Measurements from ENCODE around the gene LRP3.
"Not testable (repeated sequence)": the region's sequence is repeated elsewhere in the genome, so short reads cannot be mapped to it uniquely, and the experiment has no call there.

LRP3 gene

DNA sequence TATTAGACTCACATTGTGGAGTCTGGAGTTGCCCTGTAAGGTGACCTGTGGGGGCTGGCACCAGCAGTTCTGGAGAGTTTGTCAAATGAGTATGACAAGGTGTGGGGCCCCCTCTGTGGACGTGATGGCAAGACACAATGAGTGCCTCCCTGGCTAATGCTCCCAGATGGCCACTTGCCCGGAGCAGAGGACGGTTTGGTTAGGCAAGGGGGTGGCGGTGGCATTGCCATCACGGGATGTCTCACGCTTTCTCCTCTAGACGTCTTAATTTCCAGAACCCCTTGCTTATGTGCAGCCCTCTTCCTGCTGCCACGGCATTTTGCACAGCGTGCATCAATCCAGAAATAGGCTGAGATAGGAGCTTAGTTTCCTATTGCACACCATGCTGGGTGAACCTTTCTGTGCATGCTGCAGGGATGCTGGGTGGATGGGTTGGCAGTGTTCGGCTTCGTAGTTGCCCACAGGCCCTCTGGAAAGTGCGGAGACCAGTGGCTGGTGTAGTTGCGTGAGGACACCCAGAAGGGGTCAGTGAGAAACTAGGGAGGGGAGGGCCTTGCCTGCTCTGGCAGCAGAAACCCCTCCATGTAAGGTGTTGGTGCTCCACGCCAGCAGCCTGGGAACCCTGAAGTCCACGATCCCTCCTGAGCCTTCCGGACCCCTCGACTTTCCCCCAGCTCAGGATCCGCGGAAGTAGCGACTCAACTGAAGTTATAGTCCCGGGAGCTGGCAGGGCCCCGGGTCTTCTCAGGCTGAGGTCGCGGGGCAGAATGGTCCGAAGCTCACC is 18.1 kb upstream of the LRP3 start:
- DNase-seq (ENCODE audit: low spot score) = no peak

DNA sequence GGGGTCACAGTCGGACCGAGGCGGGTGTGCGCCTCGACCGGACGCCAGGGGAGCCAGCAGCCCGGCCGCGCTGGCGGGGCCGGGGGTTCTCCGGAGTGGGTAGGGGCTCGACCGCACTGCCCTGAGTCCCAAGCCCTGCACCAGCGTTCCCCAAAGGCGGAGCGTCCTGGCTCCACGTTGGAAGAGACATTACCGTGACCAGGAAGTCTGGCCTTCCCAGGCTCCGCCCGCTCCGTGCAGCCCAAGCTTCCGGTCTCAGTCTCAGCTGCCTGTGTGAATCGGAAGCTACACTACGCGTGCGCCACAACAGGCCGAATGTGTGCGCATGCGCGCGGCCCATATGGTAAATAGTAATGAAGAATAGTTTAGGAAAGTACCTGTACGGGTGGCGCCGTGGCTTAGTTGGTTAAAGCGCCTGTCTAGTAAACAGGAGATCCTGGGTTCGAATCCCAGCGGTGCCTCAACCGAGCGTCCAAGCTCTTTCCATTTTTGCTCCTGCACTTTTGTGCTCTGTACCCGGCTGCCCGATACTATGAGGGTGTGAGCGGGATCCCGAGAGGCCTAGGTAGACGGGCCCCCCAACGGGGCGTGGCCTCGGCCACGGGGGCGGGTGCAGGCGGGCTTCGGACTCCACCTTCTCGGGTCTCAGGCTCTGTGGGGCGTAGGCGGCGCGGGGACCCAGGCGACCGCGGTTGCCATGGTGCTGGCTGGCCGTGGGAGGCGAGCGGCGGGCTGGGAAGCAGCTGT is 17.3 kb upstream of the LRP3 start:
- peak; percentile 97 for DNase-seq (ENCODE audit: low spot score)

DNA sequence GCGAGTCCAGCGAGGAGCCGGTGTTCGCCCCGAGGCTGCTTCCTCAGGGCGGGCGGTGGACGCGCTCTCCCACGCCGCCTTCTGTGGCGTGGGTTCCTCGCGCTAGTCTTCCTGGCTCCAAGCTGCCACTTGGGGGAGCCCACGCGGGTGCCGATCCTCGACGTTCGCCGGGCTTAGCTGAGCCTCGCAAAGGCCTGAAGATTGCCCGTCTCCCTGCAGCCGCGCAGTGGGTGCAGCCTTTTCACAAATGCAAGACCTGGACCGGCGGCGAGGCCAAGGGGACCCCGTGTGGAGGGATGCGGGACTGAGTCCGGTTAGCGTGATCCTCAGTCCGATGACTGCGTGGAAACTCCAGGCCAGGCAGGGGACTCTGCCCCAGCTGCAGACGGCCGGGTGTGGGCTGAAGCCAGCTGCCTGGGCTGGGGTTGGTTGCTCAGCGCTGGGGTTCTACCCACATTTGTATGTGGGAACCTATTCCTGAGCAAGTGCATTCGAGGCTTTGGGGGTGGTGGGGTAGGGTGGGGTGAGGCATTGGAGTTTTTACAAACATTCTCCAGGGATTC is 16.6 kb upstream of the LRP3 start:
- DNase-seq (ENCODE audit: low spot score) = no peak

DNA sequence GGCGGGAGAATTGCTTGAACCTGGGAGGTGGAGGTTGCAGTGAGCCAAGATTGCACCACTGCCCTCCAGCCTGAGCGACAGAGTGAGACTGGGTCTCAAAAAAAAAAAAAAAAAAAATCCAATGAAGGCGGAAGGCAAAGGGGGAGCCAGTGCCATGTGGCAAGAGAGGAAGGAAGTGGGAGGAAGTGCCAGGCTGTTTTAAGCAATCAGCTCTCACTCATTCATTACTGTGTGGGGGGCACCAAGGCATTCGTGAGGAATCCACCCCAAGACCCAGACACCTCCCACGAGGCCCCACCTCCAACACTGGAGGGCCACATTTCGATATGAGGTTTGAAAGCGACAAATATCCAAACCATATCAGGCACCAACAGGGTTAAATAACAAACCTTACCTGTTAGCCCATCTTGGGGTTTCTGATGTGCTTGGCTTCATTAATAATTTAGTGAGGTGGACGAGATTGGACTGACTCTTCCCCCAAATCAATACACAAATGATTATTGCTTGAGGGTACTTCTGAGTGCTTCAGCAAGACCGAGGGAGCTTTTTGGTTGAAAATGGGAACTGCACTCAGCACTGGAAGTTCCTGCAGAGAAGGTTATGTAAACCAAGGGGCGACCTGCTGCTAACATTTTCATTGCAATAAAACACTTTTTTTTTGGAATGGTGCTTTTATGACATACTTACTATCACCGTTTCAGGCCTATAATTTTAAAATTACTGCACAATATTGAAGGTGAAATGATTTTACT is 7.5 kb upstream of the LRP3 start:
- peak; percentile 47 for DNase-seq (ENCODE audit: low spot score)

DNA sequence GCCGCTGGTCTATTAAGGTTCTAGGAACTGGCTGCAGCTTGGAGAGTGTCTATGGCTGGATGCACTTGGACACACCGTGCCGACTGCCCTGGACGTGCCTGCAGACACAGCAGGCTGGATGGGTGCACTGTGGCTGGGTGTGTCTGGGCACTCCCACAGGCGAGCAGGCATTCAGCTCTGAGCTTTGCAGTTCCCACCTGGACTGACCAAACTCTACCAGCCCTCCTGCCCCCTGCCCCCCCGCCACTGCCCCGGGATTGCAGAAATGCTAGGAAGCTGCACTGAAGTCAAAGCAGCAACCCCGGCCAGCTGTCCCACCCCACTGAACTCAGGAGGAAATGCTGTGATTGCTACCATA is 7.0 kb upstream of the LRP3 start:
- DNase-seq (ENCODE audit: low spot score) = no peak

DNA sequence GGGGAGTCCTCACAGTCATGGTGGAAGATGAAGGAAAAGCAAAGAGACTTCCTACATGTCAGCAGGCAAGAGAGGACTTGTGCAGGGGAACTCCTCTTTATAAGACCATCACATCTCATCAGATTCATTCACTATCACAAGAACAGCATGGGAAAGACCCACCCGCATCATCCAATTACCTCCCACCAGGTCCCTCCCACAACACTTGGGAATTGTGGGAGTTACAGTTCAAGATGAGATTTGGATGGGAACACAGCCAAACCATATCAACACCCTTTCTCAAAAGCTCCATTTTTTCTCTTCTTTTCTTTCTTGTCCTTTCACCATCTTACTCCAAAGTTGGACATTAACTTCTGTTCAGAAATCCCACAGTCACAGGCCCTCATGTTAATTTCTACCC is 4.7 kb upstream of the LRP3 start:
- no peak for DNase-seq (ENCODE audit: low spot score)

DNA sequence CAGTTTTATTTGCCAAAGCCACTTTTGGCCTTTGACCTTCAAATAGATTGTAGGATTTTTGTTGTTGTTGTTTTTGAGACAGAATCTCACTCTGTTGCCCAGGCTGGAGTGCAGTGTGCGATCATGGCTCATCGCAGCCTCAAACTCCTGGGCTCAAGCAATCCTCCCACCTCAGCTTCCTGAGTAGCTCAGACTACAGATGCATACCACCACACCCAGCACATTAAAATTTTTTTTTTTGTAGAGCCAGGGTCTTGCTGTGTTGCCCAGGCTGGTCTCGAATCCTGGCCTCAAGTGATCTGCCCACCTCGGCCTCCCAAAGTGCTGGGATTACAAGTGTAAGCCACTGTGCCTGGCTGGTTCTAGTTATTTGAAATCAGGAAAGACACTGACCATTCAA is 3.0 kb upstream of the LRP3 start:
- DNase-seq (ENCODE audit: low spot score) = not testable (repeated sequence)

DNA sequence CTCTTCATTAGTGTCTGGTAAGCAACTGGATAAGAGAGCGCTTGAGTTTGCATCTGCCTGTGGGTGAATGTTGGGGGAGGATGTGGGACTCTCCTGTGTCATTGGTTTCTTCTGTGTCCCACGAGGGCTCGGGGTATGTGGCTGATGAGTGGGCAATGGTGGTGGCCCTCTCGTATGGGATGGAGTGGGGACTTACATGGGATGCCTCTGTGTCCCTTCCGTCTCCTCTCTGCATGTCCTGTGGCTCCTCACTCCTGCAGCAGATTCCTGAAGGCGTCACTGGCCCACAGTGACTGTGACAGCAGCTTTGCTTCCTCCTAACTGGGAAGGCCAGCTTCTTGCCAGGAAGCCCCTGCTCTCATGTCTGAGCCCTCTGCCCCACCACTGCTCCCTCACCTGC is 2.6 kb upstream of the LRP3 start:
- DNase-seq (ENCODE audit: low spot score) = no peak

DNA sequence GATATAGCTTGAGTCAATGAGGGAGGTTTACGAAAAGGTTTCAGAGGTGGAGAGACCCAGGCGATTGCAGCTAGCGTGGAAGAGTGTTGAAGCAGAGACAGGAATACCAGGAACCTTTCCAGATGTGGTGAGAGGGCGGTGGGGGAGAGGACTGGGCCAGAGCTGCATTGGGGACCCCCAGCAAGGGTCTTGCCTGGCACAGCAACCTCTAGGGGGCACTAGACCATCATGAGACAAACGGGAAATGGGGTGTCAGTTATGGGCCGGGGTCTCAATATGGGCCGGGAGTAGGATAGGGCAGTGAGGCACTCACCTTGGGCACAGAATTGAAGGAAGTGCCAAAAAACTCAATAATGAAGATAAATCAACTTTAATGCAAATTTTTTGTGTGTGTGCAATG is 2.1 kb upstream of the LRP3 start:
- no peak for DNase-seq (ENCODE audit: low spot score)

DNA sequence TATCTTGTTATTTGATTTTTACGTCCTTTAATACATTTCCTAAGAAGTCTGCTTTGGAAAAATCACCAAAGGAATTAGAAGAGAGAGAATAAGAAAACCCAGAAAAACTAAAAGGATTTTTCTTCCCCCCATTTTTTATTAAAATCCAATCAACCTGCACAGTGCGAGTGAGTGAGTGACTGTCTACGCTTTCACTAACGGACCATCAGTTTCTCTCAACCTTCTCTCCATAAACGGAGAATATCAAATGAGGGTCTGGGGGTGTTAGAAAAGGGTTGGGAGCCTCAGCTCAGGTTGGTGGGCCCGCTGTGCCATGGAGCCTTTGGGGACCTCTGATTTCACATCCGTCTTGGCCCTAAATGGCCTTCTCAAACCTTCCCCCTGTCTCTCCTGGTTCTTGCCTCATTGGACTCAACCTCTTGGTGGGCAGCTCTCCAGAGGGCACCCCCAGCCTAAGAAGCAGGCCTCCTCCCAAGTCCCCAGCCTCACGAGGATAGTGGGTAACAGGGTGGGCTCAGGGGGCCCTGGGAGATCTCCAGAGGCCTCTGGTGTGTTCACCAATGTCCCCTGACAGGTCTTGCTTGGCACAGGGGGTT is 763 bp upstream of the LRP3 start:
- no peak for DNase-seq (ENCODE audit: low spot score)

DNA sequence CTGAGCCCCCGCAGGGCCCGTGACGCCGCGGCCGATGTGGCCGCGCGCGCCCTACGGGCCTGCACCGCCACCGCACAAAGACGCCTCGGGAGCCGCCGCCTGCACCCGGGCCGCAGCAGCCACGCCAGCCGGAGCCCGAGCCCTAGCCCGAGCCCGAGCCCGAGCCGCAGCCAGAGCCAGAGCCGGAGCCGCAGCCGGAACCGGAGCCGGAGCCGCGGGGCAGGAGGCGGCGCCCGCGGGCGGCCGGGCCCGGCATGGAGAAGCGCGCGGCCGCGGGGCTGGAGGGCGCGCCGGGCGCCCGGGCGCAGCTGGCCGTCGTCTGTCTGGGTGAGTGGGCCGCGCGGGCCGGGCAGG is 379 bp downstream of the LRP3 start:
- no peak for DNase-seq (ENCODE audit: low spot score)

DNA sequence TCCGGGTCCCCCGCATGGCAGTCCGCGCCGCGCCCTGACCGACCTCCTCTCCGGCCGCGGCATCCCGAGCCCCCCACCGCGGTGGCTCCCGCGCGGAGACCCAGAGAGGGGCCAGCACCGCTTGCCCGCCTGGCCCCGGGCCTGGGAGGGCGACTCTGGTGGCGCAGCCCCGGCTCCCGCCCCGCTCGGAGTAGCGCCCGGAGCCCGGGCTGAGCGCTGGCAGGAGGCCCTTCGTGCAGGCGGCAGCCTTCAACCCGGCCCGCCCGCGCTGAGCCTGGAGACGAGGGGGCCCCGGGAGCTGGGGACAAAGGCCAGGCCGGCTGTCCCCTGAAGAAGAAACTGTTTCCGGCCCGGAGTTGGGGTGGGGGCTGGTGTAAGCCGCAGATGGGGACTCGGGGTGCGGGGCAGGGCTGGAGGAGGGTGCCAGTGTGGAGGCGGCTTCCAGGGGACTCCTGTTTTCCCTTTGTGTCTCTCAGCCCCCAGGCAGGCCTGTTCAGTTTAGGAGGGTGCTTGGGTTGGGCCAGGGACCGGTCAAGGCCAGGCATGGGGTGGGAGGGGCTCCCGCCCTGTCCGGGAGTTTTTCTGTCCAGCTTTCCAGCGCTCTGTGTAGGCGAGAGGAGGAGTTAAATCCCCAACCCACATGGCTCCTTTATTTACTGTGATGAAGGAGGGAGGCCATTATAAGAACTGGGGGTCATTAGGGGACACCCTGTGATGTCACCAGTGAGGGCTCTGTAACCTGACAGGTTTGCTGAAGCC is 935 bp downstream of the LRP3 start:
- no peak for DNase-seq (ENCODE audit: low spot score)

DNA sequence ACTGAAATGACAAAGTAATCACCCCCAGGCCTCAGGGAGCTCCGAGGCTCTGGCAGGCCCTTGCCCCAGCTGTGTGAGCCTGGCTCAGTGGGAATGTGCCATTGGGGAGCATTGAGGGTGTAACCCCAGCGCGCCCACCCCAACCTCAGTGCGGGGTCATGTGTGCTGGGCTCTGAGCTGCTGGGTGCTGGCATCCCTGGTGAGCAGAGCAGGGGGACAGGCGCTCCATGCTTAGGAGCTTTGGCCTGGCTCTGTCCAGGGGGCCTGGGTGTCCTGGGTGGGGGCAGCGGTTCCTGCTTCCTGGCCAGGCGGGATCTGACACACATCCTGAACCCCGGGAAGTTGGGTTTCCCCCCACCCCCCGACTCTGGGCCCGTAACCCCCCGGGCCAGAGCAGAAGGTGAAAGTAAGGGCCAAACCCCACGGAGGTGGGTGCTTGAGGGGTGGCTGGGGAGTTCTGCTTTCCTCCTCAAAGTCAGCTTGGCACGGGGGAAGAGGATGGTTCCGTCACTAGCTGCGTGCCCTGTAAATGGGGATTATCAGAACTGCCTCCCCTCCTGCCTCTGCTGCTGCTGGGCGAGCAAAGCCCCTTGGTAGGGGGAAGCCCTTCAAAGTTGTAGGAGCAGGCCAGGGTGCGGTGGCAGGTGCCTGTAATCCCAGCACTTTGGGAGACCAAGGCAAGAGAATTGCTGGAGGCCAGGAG is 1.7 kb downstream of the LRP3 start:
- DNase-seq (ENCODE audit: low spot score) = no peak

DNA sequence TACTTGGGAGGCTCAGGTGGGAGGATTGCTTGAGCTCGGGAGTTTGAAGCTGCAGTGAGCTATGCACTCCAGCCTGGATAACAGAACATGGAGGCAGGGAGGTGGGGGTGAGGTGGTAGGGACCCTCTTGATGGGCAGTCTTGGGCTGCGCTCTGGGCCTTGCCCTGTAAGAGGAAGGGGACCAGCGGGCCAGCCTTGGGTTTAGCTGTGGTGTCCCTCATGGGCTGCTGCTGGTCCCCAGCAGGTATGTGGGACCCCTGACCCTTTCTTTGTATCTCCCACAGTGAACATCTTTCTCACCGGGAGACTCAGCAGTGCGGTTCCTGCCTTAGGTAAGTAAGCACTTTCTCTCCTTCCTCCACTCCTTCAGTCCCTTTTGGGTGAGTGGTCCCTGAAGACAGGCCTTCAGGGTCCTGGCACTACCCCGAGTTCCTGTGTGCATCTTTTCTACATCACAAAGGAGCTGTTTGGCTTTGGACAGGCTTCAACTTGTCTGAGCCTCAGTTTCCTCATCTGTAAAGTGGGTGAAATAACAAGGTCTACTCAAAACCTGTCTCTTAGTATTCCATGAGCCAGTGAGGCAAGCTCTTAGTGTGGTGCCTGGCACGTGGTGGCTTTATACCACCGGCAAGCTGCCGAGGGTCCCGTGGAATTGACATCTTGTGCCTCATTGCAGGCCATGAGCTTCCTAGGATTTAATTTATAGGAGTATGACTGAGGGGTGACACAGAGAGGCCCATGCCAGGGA is 2.5 kb downstream of the LRP3 start:
- DNase-seq (ENCODE audit: low spot score) = no peak

DNA sequence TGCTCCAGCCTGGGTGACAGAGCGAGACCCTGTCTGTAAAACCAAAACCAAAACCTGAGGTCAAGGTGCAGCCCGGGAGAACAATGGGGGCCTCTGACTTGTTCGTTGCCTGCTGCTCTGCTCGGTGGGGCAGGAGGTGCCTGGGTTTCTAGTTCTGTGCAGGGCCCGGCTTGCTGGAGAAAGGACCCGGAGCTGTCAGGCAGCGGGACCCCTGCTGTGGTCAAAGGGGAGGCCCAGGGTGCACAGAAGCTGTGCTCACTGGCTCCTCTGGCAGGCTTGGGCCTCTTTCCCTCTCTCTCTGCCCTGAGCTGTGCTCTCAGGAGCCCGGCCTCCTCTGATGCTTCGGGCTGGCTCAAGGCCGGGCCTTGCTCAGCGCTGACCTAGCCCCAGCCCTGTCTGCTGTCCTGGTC is 3.5 kb downstream of the LRP3 start:
- DNase-seq (ENCODE audit: low spot score) = no peak

DNA sequence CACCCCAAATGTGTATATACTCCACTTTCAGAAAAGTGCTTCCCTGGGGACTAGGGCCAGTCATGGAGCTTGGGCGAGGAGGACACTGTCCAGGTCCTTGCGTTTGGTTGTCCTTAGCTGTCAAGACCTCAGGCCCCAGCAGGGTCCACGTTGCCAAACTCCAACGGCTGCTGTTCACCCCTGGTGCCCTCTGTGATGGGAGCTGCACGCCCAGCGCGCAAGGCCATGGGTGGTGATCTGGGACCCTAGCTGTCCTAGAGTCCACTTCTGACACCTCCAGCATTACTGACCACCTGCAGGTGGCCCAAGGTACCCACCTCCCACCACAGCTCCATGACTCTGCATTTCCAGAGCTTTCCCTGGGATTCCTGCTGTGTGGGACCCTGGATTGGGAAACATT is 4.0 kb downstream of the LRP3 start:
- no peak for DNase-seq (ENCODE audit: low spot score)

DNA sequence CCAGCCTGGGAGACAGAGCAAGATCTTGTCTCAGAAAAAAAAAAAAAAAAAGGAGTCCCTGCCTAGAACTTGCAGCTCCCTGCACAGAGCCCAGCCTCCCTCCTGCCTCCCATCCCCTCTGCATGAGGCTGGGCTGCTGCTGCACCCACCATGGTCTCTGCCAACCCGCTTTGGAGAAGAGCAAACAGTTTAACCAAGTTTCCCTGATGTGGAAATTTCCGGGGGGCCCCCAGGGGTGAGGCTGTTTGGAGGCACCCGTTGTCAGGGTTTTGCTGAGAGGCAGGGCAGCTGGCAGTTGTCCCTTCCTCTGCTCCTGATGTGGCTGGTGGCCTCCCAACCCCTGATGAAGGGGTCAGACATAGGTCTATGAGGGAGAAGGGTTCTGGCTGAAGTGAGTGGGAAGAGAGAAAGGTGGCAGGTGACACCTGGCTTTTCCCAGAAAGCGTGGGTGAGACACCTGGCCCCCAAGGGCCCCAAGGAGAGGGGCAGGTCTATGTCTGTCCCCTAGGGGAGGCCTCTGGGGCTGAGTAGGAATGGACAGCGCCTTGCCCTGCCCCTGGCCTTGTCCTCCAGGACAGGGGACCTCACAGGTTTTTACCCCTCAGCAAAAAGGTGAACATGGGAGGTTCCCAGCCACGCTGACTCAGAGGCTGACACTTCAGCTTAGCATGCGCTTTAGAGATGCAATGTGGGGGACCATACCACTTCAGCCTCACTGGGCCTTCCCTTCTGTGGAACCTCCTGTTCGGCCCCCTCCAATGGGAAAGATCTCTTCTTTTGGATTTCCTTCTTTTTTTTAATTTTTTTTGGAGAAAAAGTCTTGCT is 5.5 kb downstream of the LRP3 start:
- DNase-seq (ENCODE audit: low spot score) = no peak

DNA sequence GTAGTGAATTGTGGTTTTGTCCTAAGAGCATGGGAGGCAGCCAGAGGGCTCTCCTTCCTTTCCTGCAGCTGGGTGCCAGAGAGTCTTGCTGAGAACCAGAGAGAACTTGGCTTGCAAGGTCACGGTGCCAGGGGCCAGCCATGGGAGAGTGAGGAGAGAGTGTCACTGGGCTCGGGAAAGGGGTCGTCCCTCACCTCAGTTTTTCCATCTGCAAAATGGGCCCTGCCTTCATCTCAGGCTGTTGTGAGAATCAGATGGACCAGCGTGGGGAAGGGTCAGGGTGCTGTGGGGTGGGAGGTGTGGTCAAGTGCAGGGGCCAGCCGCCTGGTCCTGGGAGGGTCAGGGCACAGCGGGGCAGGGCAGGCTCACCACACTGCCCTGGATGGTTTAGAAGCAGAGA is 7.3 kb downstream of the LRP3 start:
- no peak for DNase-seq (ENCODE audit: low spot score)

DNA sequence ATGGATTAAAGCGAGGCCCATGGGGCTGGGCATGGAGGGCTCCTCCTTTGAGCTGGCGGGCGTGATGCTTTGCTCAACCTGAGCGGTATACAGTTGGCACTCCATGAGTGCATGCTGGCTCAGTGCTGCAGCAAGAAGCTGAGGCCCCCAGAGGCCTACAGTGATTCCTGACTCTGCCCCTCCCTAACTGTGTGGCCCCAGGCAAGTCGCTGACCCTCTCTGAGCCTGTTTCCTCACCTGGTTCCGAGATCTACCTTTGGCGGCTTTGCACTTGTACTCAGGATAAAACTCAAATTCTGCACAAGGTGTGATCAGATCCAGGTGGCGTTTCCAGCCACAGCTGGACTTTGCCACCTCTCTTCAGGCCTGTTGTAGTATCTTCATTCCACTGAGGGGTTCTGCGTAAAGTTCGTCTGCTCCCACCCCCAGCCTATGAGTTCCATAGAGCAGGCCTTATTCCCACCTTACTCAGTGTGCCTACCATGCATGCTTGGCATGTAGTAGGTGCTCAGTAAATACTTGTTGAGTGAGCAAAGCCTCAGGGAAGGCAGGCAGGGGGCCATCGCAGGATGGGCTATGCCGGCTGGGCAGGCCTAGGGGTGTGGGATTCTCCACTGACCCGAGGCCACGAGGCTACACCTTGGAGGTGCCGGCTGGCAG is 7.9 kb downstream of the LRP3 start:
- DNase-seq (ENCODE audit: low spot score) = no peak

Measured in Ammon's horn (tissue), 1 donor.